Measurements from ENCODE around the gene MRTFB.
"Not testable (repeated sequence)": the region's sequence is repeated elsewhere in the genome, so short reads cannot be mapped to it uniquely, and the experiment has no call there.

MRTFB gene

GRCh38 chr16:14105760-14106375 lies 34.7 kb downstream of the MRTFB start:
- DNase-seq (ENCODE audit: low read depth): no peak

DNA sequence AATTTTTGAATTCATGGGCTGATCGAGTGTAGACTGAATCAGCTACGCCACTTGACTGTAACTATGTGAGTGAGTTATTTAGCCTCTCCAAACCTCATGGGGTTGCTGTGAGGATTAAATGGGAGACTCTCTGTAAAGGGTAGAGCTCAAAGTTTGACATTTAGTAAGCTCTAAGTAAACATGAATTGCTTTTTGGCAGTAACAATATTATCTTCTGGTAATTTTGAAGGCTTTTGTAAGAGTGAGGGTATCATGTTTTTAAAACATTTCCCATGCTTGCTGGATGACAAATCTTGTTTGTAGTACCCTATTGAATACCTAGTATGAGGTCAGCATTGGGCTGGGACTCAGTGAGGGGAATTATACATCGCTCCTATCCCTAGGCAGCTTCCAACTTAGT lies 35.3 kb downstream of the MRTFB start:
- DNase-seq (ENCODE audit: low read depth): no peak

- DNase-seq (ENCODE audit: low read depth): no peak
Observed at GRCh38 chr16:14106961-14107360, 35.8 kb downstream of the MRTFB start.

- no peak for DNase-seq (ENCODE audit: low read depth)
Observed at GRCh38 chr16:14109077-14109775, 38.1 kb downstream of the MRTFB start.

DNA sequence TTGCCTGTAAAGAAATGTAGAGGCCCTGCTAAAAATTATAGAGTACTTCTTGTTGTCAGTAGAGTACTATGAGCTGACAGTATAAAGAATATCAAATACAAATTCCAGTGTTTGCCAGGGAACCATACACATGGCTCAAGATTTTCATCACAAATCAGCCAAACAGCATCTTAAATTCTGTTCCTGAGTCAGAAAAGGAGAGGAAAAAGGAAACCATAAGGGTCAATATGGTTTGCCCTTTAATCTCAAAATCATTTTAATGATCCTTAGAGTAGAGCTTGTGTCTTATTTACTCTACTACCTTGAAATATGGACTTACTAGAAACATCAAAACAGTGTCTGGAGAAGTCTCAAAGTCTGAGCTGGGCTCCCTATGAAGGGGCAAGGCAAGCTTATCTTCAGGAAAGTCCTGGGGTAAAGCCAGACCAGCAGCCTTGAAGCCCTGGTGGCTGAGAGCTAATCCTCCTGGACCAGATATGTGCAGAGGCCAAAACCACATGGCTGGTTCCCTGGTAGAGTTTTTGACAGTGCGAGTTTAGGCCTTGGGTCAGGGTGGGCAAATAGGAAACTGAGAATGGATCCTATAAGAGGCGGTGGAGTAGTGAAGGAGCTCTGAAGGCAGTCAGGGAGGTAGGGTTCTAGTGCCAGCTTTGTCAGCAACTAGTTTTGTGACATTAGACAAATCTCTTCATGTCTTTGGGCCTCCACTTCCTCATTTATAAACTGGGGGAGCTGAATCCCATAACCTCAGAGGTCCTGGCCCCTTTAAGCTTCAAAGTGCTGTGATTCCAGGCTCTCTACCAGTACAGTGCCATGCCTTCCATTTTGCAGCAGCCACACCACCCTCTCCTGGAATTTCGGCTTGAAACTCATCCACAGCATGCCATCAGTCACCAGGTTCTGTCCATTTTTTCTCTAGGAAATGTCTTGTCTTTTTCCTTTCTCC lies 38.9 kb downstream of the MRTFB start:
- DNase-seq (ENCODE audit: low read depth): no peak

GRCh38 chr16:14110728-14111251 lies 39.7 kb downstream of the MRTFB start:
- DNase-seq (ENCODE audit: low read depth): no peak

- DNase-seq (ENCODE audit: low read depth): no peak
Observed at GRCh38 chr16:14111713-14112538, 40.8 kb downstream of the MRTFB start.

GRCh38 chr16:14112539-14112856 lies 41.4 kb downstream of the MRTFB start:
- DNase-seq (ENCODE audit: low read depth): no peak

DNA sequence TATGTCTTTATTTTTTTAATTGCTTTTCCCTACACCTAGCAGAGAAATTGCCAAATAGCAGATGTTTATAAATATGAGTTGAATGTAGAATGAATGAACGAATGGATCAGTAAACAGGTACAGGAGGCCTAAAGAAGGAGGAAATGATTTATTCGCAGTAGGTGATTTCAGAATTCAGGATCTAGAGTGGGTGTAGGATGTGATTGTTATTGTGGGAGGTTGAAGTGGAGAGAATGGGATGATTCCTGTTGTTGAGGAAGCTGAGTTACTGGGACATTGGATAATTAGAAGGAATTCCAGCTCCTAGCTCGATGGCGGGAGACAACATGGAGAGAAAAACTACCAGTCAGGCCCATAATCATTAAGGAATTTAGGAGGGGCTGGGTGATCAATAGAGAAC lies 42.2 kb downstream of the MRTFB start:
- no peak for DNase-seq (ENCODE audit: low read depth)

DNA sequence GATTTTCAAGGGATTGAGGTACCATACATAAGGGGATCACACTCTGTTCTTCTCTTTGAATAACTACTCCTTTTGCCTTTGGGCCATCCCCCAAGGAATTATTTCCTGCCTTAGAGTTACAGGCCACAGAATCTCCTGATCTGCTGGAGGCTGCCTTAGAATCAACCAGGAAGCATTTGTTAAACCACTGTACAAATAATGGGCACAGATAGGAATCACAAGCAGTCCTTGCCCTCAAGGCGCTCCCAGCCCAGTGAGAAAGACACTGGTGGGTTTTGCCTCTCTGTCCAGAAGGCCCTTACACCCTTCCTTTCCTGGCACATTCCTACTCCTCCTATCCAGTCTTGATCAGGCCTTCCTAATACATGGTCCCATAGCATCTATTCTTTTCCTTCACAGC lies 45.9 kb downstream of the MRTFB start:
- DNase-seq (ENCODE audit: low read depth): no peak

DNA sequence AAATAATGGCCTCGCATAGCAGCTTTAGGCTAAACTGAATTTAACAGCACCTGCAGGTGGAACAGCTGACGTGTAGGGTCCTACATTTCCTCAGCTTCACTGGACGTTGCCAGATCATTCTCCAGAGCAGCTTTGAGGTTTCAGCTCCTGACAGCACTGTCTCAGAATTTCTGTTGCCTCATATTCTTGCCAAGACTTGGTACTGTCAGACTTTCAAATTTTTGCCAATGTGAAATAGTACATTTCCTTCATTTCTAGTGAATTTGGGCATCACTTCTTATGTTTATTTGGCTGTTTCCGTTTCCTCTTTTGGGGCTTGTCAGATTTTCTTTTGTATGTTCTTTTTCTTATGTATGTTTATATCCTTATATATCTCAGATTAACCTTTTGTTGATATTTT lies 48.7 kb downstream of the MRTFB start:
- no peak for DNase-seq (ENCODE audit: low read depth)

DNA sequence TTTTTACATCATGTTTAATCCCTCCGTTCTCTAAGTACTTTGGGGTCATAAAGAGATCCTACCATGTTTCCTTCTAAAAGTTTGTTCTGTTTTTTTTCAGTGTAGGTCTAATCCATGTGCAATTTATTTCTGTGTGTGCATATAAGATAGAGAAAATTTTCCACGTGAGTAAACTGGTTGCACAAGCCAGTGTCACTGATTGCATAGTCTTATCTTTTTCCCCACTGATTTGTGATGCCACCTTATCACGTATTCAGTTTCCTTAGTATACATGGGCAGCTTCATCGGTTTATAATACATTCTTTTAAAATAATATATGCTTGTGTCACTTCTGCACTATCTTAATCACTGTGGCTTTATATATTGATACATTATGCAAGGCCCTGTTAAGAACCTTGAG lies 49.2 kb downstream of the MRTFB start:
- DNase-seq (ENCODE audit: low read depth): no peak

GRCh38 chr16:14121142-14121541 lies 50.0 kb downstream of the MRTFB start:
- no peak for DNase-seq (ENCODE audit: low read depth)

- no peak for DNase-seq (ENCODE audit: low read depth)
Observed at GRCh38 chr16:14121872-14122271, 50.8 kb downstream of the MRTFB start.

- DNase-seq (ENCODE audit: low read depth): not testable (repeated sequence)
Observed at GRCh38 chr16:14122430-14122829, 51.3 kb downstream of the MRTFB start.

- DNase-seq (ENCODE audit: low read depth): no peak
Observed at GRCh38 chr16:14125000-14125681, 54.0 kb downstream of the MRTFB start.

DNA sequence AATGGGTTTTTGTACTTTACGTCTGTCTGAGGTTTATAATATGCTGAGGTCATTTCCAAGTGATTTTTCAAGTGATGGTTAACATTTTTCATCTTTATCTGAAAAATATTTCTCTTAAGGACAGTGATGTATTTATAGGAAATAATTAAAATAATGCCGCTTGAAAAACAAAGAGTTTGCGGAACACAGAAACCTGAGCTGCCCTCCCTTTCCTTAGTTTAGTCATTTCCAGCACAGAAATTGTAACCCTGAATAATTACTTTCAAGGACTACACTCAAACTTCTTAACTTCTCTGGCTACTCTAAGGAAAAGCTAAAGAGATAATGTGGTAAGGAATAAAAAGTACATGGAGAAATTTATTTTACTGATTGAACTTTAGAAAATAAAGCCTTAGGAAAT lies 54.6 kb downstream of the MRTFB start:
- no peak for DNase-seq (ENCODE audit: low read depth)

DNA sequence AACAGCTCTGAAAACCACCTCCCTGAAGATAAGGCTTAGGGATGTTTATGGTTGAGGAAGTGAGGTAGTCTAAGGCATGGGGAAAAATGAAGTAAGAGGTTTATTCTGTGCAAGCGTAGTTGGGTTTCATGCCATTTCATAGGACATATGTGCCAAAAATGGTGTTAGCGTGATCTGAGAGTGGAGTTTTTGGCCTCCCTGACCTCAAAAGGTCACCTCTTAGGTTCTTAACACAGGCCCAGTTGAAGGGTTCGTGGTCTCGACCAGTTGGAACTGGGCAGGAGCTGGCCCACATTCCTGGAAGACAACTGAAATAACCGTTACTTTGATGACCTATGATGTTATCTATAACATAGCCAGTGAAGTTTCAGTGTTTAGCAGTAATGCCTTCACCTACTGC lies 57.0 kb downstream of the MRTFB start:
- DNase-seq (ENCODE audit: low read depth): no peak

GRCh38 chr16:14129502-14129901 lies 58.4 kb downstream of the MRTFB start:
- no peak for DNase-seq (ENCODE audit: low read depth)

- DNase-seq (ENCODE audit: low read depth): no peak
Observed at GRCh38 chr16:14131774-14132695, 60.9 kb downstream of the MRTFB start.
